ENCODE measurements around the gene KCNIP2.

Gene KCNIP2

DNA sequence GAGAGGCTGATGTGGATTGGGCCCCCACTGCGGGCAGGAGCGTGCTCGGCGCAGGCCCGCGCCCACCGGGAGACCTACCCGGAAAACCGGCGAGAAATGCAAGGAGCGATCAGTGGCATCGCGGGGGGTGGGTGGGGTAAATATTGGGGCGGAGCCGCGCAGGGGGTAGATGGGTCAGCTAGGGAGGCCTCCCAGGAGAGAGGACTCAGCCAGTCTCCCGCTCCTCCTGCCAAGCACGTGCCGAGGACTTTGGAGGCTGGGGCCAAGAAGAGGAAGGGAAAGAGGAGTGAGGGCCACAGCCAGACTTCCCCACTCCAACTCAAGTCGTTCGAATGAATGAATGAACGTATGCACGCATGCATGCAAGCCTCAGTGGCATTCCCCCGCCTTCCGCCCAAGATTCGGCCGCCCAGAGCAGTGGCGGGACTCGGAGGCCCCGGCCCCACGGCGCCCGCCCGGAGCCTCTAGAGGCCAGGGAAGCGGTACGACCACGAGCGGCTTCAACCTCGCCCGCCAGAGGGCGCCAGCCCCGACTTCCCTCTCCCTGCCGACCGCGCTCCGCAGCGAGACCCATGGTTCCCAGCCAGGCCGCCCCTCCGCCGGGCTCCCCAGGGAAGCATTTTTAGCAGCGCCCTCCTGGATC lies 63.9 kb downstream of the KCNIP2 start:
- 0 out of 2 replicates have a peak, but pooled peaks cover 3% of the 10 kb centered on the region for H4K20me1 ChIP-seq (ENCODE audit: insufficient read depth, low read length)

DNA sequence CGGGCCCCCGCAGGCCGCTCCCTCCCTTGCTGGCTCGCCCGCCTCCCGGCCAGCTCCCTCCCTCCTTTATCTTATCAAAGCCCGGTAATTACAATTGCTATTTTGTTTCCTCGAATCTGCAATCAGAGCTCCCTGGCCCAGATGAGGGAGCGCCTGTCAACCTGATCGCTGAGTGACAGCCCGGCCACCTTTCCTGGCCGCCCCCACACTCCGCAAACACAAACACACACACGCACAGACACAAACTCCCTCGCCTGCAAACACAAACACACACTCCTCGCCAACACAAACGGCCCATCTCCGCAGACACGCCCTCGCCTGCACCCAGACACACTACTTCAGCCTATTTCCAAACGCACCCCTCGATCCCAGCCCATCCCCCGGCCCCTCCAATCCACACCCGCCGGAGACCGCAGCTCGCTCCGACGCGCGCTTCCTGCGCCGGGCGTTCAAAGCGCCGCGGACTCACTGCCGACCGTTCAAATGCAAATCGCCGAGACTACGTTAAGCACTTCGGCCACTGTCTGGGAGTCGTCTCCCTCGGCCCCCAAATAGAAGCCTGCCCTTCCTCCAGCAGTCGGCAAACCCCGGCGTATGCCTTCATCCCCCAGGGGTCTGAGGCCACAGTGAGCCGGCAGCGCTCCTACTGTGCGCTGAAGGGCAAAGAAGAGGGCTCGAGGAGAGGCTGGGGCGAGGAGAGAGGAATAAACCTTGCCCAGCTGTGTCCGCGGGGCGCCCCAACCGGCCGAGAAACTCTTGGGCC lies 64.6 kb downstream of the KCNIP2 start:
- Histone ChIP-seq H3K4me1 (ENCODE audit: low read length) (peaks cover 41% of the 10 kb centered on the region), H3K4me2 (ENCODE audit: low read length) (peak overlapping the region; percentile 91), H3K4me3 (ENCODE audit: low read length) (peak overlapping the region; percentile 71), H2AFZ (ENCODE audit: low read depth, low read length) (no peak overlapping the region), H3K27ac (ENCODE audit: low read length) (no peak overlapping the region), H3K79me2 (ENCODE audit: low read length) (peaks cover 17% of the 10 kb centered on the region), H3K9ac (ENCODE audit: low read length) (peak overlapping the region; percentile 34; the same call in 1 of the 2 replicates), H3K9me3 (ENCODE audit: insufficient read depth, low read length) (no peaks in the 10 kb centered on the region), H4K20me1 (ENCODE audit: insufficient read depth, low read length) (0 out of 2 replicates have a peak, but pooled peaks cover 3% of the 10 kb centered on the region), H3K27me3 (ENCODE audit: low read depth, low read length) (no peaks in the 10 kb centered on the region), H3K36me3 (replicated peaks; ENCODE audit: low read depth, low read length) (no peaks in the 10 kb centered on the region)
- TF ChIP-seq, protein P1, sequence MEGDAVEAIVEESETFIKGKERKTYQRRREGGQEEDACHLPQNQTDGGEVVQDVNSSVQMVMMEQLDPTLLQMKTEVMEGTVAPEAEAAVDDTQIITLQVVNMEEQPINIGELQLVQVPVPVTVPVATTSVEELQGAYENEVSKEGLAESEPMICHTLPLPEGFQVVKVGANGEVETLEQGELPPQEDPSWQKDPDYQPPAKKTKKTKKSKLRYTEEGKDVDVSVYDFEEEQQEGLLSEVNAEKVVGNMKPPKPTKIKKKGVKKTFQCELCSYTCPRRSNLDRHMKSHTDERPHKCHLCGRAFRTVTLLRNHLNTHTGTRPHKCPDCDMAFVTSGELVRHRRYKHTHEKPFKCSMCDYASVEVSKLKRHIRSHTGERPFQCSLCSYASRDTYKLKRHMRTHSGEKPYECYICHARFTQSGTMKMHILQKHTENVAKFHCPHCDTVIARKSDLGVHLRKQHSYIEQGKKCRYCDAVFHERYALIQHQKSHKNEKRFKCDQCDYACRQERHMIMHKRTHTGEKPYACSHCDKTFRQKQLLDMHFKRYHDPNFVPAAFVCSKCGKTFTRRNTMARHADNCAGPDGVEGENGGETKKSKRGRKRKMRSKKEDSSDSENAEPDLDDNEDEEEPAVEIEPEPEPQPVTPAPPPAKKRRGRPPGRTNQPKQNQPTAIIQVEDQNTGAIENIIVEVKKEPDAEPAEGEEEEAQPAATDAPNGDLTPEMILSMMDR (IDR thresholded peaks at IDR 0.05; ENCODE audit: low read depth, low read length) = no peak
- TF ChIP-seq EZH2phosphoT487 (IDR thresholded peaks at IDR 0.05; ENCODE audit: low read depth) = no peak

More for the DNA sequence above, 63.9 kb downstream of the KCNIP2 start:
- H3K9me3 ChIP-seq (ENCODE audit: insufficient read depth, low read length) = no peaks in the 10 kb centered on the region
- no peaks in the 10 kb centered on the region for H3K27me3 ChIP-seq (ENCODE audit: low read depth, low read length)
- peak overlapping the region; percentile 71 for H3K4me3 ChIP-seq (ENCODE audit: low read length)
- no peak for TF ChIP-seq EZH2phosphoT487 (IDR thresholded peaks at IDR 0.05; ENCODE audit: low read depth)
- TF ChIP-seq, protein P1 (IDR thresholded peaks at IDR 0.05; ENCODE audit: low read depth, low read length) = peak; percentile 59
- peaks cover 3% of the 10 kb centered on the region for H3K36me3 ChIP-seq (replicated peaks; ENCODE audit: low read depth, low read length)
- peak overlapping the region; percentile 40; the same call in 1 of the 2 replicates for H3K9ac ChIP-seq (ENCODE audit: low read length)
- peaks cover 41% of the 10 kb centered on the region for H3K4me1 ChIP-seq (ENCODE audit: low read length)
- peak overlapping the region; percentile 19; the same call in 1 of the 2 replicates for H2AFZ ChIP-seq (ENCODE audit: low read depth, low read length)
- H3K27ac ChIP-seq (ENCODE audit: low read length) = no peak overlapping the region
- H3K4me2 ChIP-seq (ENCODE audit: low read length) = peak overlapping the region; percentile 91
- peaks cover 17% of the 10 kb centered on the region for H3K79me2 ChIP-seq (ENCODE audit: low read length)

DNA sequence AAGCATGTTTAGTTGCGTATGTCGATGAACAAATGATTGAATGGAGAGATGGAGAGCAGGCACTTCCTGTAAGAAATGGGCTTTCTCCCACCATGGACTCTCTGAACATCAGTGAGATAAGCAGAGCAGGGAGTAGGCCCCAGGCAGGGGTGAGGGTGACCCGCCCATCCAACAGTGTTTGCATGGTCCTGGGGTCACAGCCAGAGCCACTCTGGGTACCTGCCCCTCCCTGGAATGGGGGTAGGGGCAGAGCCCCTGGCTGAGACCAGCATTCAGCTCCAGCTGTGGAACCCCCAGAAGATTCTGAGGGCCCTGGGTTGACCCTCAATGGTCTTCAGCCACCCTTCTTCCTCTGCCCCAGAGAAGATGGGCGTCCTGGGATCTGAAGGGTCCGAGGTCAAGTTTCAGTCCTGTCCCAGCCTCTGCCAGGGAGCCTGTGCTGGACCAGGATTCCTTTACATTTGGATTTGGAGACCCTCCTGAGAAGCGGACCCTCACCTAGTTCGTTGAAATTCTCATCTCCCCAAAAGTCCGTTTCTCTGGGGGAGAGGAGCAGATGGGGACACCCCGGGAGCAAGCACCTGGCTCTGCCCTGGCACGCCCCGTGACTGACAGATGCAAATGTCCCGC lies 65.3 kb downstream of the KCNIP2 start:
- Histone ChIP-seq H3K4me1 (ENCODE audit: low read length) (peaks cover 36% of the 10 kb centered on the region), H3K36me3 (replicated peaks; ENCODE audit: low read depth, low read length) (no peaks in the 10 kb centered on the region), H3K79me2 (ENCODE audit: low read length) (peaks cover 17% of the 10 kb centered on the region), H3K9me3 (ENCODE audit: insufficient read depth, low read length) (no peaks in the 10 kb centered on the region), H3K4me3 (ENCODE audit: low read length) (peak overlapping the region; percentile 71), H4K20me1 (ENCODE audit: insufficient read depth, low read length) (0 out of 2 replicates have a peak, but pooled peaks cover 3% of the 10 kb centered on the region), H2AFZ (ENCODE audit: low read depth, low read length) (no peak overlapping the region), H3K4me2 (ENCODE audit: low read length) (peak overlapping the region; percentile 91), H3K9ac (ENCODE audit: low read length) (no peak overlapping the region), H3K27me3 (ENCODE audit: low read depth, low read length) (no peaks in the 10 kb centered on the region), H3K27ac (ENCODE audit: low read length) (no peak overlapping the region)
- no peak for TF ChIP-seq EZH2phosphoT487 (IDR thresholded peaks at IDR 0.05; ENCODE audit: low read depth)
- TF ChIP-seq, protein P1 (IDR thresholded peaks at IDR 0.05; ENCODE audit: low read depth, low read length) = no peak

All from OCI-LY3 (cell line).